Nephron progenitor cell (in vitro differentiated cells): ENCODE results near the gene KLF13.
"Not testable (repeated sequence)": the region's sequence is repeated elsewhere in the genome, so short reads cannot be mapped to it uniquely, and the experiment has no call there.

Source experiments
- DNase-seq: peaks from one replicate; pipeline ENCODE4 v3.0.0; 2021
- H3K27ac Mint-ChIP-seq: 2 replicates; pipeline ENCODE4 v1.8.0; 2021; ENCODE audit warnings: mild to moderate bottlenecking, moderate library complexity, mixed read lengths
- H3K27me3 Mint-ChIP-seq: 2 replicates; pipeline ENCODE4 v1.8.0; 2021; ENCODE audit warnings: mild to moderate bottlenecking, low read depth, mixed read lengths; ENCODE audit not compliant: poor library complexity
- H3K36me3 Mint-ChIP-seq: 2 replicates; pipeline ENCODE4 v1.8.0; 2021; ENCODE audit warnings: low read depth, mixed read lengths
- H3K4me1 Mint-ChIP-seq: 2 replicates; pipeline ENCODE4 v1.8.0; 2021; ENCODE audit warnings: mixed read lengths
- H3K4me3 Mint-ChIP-seq: 2 replicates; pipeline ENCODE4 v1.8.0; 2021; ENCODE audit warnings: mild to moderate bottlenecking, moderate library complexity, mixed read lengths
- H3K9me3 Mint-ChIP-seq: 2 replicates; pipeline ENCODE4 v1.8.0; 2021; ENCODE audit warnings: mild to moderate bottlenecking, moderate library complexity, mixed read lengths
- CTCF ChIP-seq: fragments of 200-600 bp; sonication (generic); IDR thresholded peaks from 2 replicates; pipeline ENCODE4 v1.5.0; 2021; ENCODE audit warnings: antibody characterized with exemption

The KLF13 gene

GRCh38 chr15:31352339-31352751 is 25.7 kb downstream of the KLF13 start:
- H3K36me3 Mint-ChIP-seq, result no peaks in the 10 kb centered on the region
- H3K27me3 Mint-ChIP-seq, result no peaks in the 10 kb centered on the region
- peak overlapping the region; percentile 75 for H3K27ac Mint-ChIP-seq
- peaks cover 44% of the 10 kb centered on the region for H3K4me1 Mint-ChIP-seq
- H3K9me3 Mint-ChIP-seq, result no peaks in the 10 kb centered on the region
- DNase-seq, result no peak
- TF ChIP-seq CTCF, result no peak
- H3K4me3 Mint-ChIP-seq, result no peak overlapping the region

GRCh38 chr15:31352911-31353811 is 26.5 kb downstream of the KLF13 start:
- peak overlapping the region; percentile 83 for H3K27ac Mint-ChIP-seq
- TF ChIP-seq CTCF, result no peak
- H3K4me1 Mint-ChIP-seq, result peaks cover 50% of the 10 kb centered on the region
- no peak for DNase-seq
- H3K27me3 Mint-ChIP-seq, result no peaks in the 10 kb centered on the region
- H3K4me3 Mint-ChIP-seq, result peak overlapping the region; percentile 52
- H3K9me3 Mint-ChIP-seq, result no peaks in the 10 kb centered on the region
- no peaks in the 10 kb centered on the region for H3K36me3 Mint-ChIP-seq

GRCh38 chr15:31353931-31354330 is 27.3 kb downstream of the KLF13 start:
- DNase-seq, result no peak
- Mint-ChIP-seq H3K4me1 (peaks cover 50% of the 10 kb centered on the region), H3K9me3 (no peaks in the 10 kb centered on the region), H3K27ac (peak overlapping the region; percentile 83), H3K36me3 (no peaks in the 10 kb centered on the region), H3K4me3 (no peak overlapping the region), H3K27me3 (no peaks in the 10 kb centered on the region)
- no peak for TF ChIP-seq CTCF

- H3K27ac Mint-ChIP-seq, H3K9me3 Mint-ChIP-seq: not testable (repeated sequence)
- H3K4me1 Mint-ChIP-seq, result peaks cover 44% of the 10 kb centered on the region
These were observed 29.5 kb downstream of the KLF13 start for GRCh38 chr15:31356097-31356496.

GRCh38 chr15:31357148-31357547 is 30.5 kb downstream of the KLF13 start:
- no peak for TF ChIP-seq CTCF
- Mint-ChIP-seq H3K4me3 (no peak overlapping the region), H3K27ac (peak overlapping the region; percentile 85), H3K27me3 (no peaks in the 10 kb centered on the region), H3K4me1 (peaks cover 44% of the 10 kb centered on the region), H3K36me3 (no peaks in the 10 kb centered on the region), H3K9me3 (no peaks in the 10 kb centered on the region)
- DNase-seq, result no peak

More at GRCh38 chr15:31356097-31356496, 29.5 kb downstream of the KLF13 start:
- not testable (repeated sequence) for H3K36me3 Mint-ChIP-seq, H3K4me3 Mint-ChIP-seq, H3K27me3 Mint-ChIP-seq, DNase-seq

- no peak for DNase-seq
- Mint-ChIP-seq H3K27ac (no peak overlapping the region), H3K9me3 (no peaks in the 10 kb centered on the region), H3K4me1 (peaks cover 44% of the 10 kb centered on the region), H3K27me3 (no peaks in the 10 kb centered on the region), H3K4me3 (no peak overlapping the region), H3K36me3 (no peaks in the 10 kb centered on the region)
- TF ChIP-seq CTCF, result no peak
These were observed 31.5 kb downstream of the KLF13 start for GRCh38 chr15:31358163-31358562.
